GM12892 (cell line): ENCODE results near the gene LSMEM2.

ENCODE experiments used
- POLR2AphosphoS5 ChIP-seq: IDR thresholded peaks from 2 replicates; pipeline ENCODE4 v1.6.1; 2011; ENCODE audit warnings: low read depth, low read length, control low read depth
- TAF1 ChIP-seq: IDR thresholded peaks from 2 replicates; pipeline ENCODE4 v1.6.1; 2011; ENCODE audit warnings: low read depth, mild to moderate bottlenecking, control low read depth, low read length, borderline replicate concordance

DNA sequence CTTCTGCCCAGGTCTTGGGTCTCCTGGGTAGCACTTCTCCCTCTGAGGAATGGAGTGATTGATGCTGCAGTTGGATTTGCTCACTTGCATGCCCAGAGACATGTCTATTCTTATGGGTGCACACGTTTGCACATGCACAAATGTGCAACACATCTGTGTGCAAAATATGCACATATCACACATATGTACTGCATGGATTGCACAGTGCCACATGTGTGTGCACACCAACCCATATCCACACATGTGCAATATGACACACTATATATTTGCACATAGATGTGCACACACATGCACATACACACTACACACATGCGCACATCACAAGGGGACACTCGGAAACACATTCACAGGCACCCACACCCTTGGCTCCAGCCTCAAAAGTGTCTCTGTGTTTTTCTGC, 10.6 kb upstream of the LSMEM2 start:
- no peak for TF ChIP-seq POLR2AphosphoS5
- no peak for TF ChIP-seq TAF1
